ENCODE results near the gene ALDH9A1.
"Not testable (repeated sequence)": the region's sequence is repeated elsewhere in the genome, so short reads cannot be mapped to it uniquely, and the experiment has no call there.

Gene ALDH9A1

DNA sequence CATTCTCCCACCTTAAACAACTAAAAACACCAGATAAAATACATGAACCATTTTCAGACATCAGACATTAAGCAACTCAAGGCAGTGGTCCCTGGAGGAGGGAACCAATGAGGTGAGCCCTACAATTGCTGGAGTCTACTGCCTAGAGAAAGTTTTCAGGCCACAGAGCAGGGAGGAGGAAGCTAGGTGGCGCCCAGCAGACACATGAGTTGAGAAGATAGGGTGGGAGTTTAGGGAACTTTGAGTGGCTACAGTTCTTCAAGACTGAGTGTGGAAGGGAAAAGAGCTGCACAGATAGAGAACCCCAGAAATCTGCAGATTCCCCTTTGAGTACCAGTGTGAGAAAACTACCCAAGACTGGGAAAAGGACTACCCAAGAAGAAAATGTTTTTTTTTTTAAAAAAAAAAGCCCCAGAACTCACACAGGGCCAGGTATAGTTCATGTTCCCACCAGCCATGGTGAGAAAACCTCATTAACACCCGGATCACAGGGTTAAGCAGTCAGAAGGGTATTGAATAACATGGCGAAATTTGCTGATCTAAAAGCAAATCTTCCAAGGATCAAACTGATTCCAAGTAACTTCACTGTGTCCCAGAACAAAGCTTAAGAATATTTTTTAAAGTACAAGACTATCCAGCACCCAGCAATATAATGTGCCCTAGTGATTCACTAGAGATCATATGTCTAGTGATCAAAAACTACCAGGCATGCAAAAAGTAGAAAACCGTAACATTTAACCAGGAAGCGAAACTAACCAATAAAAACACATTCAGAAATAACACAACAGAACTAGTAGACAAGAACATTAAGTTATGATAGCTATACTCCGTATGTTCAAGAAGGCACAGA is 12.0 kb downstream of the ALDH9A1 start:
- no peak for DNase-seq

DNA sequence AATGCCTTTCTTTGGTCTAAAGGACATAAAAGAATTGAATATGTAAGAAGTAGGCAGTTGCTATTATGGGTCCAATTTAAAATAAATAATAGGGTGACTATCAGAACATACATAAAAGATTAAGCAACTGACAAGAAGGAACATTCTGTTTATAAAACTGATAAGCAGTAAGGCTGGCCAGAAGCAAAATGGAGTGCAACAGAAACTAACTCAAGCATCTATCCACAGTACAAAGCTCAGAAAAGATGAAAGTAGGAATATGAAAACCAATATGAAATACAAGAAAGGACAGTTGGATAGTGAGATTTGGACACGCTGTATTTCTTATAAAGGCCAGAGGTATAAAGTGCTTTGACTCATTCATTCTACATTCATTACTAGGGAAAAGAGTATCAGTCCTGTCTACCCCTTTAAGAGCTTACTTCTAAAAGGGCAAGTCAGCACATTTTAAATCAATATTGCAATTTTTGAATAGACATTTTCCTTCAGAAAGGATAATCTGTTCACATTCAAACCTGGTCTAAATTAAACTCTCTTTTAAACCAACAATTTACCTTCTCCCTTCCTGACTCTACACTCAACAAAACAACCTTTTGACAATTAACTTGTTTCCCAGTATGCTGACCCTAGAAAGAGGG is 14.4 kb downstream of the ALDH9A1 start:
- no peak for DNase-seq

DNA sequence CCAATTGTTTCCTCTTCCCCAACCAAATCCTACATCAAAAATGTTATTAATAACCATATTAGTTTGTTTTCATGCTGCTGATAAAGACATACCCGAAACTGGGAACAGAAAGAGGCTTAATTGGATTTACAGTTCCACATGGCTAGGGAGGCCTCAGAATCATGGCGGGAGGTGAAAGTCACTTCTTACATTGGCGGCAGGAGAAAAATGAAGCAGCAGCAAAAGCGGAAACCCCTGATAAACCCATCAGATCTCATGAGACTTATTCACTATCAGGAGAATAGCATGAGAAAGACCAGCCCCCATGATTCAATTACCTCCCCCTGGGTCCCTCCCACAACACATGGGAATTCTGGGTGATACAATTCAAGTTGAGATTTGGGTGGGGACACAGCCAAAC is 17.6 kb downstream of the ALDH9A1 start:
- DNase-seq = not testable (repeated sequence)

DNA sequence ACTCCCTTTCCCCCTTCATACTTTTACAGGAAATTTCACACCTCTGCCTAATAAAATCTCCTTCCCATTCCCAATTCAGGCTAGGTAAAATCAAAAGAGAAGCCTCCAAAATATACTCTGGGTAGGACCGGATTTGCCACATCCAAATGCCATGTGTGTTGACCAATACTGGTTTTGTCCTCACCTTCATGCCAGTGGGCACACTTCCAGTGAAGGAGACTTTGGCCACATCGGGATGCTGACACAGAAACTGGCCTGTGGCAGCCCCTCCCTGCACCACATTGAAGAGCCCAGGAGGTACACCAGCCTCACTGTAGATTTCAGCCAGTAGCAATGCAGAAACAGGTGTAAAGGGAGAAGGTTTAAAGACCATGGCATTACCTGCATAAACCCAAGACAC is 18.1 kb downstream of the ALDH9A1 start:
- no peak for DNase-seq

DNA sequence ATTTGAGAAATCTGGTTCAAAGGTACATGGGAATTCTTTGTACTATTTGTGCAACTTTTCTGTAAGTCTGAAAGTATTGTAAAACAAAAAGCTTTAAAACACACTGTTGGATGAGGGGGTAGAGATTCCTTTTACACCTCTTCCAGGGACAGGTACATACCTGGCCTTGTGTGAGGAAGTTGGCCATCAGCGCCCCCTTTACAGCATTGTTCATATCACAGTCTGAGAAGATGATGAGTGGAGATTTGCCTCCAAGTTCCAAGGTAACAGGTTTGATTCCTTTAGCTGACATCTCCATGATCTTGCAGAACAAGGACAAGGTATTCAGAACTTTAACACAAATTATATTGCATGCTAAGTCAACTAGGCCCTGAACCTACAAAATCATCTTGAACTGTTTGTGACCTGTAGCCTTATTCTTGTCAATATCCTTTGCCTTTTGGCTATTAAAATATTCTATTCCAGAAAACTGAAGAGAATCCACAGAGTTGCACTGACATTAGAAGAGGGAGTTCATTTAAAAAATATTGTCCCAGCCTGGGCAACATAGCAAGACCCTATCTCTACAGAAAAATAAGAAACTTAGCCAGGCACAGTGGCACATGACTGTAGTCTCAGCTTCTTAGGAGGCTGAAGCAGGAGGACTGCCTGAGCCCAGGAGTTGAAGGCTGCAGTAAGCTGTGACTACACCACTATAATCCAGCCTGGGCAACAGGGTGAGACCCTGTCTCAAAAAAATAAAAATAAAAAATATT is 18.9 kb downstream of the ALDH9A1 start:
- no peak for DNase-seq

DNA sequence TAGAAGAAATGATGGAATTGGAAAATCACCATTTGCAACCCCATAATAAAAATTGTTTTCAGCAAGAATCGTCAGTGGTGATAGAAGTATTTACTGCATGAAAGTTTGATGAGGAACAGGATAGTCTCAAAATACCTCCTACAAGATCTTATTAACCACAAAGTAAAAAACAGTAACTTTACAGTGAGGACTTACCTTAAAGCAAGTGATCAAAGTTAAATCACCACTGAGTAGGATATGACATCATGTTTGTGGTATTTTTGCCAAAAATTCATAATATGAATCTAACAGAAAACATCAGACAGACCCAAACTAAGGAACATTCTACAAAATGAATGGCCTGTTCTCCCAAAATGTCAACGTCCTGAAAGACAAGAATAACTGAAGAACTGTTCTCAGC is 19.9 kb downstream of the ALDH9A1 start:
- no peak for DNase-seq

DNA sequence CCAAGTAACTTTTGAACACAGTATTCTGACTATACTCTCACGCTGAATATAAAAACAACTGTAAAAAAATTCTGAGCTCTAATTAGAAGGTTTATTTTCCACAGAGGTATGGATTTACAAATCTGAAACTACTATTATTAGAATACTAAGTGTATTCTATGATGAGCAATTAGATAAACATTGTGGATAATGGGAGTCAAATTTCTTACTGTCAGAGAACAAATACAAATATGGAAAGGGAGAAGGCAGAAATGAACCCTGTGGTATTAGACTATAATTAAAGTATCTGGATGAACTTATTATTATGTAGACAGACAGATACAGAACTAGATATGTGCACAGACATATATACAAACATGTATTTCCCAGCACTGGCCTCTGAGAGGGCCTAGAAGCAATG is 22.6 kb downstream of the ALDH9A1 start:
- DNase-seq = no peak

DNA sequence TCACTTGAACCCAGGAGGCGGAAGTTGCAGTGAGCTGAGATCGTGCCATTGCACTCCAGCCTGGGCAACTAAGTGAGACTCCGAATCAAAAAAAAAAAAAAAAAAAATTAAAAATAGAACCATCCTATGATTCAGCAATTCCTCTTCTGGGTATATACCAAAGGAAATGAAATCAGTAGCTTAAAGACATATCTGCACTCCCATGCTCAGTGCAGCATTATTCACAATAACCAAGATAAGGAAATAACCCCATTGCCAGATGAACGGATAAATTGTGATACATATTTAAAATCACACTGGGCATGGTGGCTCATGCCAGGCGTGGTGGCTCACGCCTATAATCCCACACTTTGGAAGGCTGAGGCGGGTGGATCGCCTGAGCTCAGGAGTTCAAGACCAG is 23.8 kb downstream of the ALDH9A1 start:
- DNase-seq = no peak

DNA sequence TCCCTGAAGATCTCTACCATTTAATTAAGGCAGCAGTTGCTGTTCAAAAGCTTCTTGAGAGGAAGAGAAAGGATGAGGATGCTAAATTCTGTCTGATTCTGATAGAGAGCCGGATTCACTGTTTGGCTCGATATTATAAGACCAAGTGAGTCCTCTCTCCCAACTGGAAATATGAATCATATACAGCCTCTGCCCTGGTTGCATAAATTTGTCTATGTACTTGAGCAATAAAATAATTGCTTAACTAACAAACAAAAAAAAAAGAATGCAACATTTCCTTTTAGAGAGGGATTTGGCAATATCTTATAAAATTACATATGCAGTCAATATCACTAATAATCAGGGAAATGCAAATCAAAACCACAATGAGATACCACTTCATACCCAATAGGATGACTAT is 26.8 kb downstream of the ALDH9A1 start:
- no peak for DNase-seq

DNA sequence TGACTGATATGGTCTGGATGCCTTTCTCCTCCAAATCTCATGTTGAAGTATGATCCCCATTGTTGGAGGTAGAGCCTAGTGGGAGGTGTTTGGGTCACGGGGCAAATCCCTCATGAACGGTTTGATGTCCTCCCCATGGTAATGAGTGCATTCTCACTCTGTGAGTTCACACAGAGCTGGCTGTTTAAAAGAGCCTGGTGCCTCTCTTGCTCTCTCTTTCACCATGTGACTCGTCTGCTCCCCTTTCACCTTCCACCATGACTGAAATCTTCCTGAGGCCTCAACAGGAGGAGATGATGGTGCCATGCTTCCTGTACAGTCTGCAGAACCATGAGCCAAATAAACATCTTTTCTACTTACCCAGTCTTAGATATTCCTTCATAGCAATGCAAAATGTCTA is 30.2 kb downstream of the ALDH9A1 start:
- no peak for DNase-seq

DNA sequence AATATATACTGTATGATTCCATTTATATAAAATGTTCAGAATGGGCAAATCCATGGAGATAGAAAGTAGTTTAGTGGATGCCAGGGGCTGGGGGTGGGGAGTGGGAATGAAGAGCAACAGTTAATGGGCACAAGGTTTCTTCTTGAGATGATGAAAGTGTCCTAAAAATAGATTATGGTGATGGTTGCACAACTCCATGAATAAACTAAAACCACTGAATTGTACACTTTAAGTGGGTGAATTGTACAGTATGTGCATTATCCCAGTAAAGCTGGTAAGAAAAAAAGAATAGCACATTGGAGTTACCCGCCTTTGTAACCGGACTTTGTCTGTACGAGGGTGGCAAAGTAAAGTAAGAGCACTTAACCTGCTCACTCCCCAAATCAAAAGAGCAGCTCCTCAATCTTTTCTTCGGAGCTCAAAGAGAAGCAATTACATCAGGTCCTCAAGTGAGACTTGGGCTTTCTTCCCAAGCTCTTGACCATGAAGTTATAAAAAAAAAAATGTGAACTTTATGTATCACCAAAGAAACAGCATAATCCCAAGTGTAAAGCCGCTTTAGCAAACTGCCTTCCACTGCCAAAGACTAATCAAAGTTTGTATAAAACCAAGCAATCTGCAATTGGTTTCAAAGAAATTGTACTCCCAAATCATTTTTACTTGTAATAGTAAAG is 32.1 kb downstream of the ALDH9A1 start:
- DNase-seq = no peak

DNA sequence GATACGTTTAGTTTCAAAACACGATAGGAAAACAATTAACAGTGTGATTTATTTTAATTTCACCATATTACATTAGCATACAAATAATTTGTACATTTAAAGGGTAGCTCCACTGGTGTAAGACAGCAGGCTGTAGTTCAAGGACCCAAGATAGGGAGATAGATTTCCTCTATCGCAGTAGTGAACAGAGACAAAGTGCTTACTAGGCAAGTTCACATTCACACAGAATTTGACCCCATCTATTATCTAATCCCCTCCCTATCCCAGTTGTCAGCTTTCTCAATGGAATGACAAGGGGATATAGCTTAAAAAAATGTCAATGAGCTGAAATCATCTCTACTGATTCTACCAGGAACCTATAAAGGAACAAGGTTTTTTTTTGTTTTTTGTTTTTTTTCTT is 36.2 kb downstream of the ALDH9A1 start:
- DNase-seq = no peak

DNA sequence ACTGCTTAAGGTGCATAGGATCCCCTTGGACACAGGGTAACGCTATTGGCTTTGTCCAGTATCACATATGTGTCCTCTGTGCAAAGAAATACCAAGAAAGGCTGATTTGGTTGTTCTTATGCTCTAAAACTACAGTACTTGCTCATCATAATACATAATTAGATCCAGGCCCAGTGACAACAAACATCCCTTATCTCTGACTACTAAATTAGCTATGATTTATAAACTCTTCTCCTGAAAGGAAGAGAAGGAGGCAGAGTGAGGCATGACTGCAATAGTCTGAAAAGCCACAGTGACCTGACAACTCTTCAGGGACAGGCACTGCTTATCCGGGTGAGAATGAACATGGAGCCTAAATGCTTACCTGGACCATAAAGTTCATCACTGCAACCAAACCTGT is 36.7 kb downstream of the ALDH9A1 start:
- no peak for DNase-seq

DNA sequence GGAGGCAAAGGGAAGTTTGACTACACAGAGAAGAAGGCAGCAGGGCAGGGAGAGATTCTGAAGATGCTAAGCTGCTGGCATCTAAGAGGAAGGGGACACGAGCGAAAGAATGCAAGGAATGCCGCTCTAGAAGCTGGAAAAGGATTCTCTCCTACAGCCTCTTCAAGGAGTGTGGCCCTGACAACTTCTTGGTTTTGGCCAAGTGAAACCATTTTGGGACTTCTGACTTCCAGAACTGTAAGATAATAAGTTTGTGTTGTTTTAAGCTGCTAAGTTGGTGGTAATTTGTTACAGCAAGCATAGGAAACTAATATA is 38.8 kb downstream of the ALDH9A1 start:
- no peak for DNase-seq

DNA sequence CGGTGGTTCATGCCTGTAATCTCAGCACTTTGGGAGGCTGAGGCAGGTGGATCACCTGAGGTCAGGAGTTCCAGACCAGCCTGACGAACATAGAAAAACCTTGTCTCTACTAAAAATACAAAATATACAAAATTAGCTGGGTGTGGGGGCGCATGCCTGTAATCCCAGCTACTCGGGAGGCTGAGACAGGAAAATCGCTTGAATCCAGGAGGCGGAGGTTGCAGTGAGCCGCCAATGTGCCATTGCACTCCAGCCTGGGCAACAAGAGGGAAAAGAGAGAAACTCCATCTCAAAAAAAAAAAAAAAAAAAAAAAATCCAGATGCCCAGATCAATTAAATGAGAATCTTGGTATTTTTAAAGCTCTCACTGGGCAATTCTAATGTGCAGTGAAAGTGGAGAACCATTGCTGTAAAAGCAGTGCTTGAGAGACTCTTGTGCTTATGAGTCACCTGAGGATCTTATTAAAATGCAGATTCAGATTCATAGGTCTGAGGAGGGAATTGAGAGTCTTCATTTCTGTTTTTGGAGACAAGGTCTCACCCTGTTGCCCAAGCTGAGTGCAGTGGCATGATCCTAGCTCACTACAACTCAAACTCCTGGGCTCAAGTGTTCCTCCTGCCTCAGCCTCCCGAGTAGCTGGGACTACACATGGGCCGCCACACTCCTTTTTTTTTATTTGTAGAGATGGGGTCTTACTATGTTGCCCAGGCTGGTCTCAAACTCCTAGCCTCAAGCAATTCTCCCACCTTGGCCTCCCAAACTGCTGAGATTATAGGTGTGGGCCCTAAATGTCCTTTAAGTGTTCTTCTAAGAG is 39.4 kb downstream of the ALDH9A1 start:
- DNase-seq = not testable (repeated sequence)

DNA sequence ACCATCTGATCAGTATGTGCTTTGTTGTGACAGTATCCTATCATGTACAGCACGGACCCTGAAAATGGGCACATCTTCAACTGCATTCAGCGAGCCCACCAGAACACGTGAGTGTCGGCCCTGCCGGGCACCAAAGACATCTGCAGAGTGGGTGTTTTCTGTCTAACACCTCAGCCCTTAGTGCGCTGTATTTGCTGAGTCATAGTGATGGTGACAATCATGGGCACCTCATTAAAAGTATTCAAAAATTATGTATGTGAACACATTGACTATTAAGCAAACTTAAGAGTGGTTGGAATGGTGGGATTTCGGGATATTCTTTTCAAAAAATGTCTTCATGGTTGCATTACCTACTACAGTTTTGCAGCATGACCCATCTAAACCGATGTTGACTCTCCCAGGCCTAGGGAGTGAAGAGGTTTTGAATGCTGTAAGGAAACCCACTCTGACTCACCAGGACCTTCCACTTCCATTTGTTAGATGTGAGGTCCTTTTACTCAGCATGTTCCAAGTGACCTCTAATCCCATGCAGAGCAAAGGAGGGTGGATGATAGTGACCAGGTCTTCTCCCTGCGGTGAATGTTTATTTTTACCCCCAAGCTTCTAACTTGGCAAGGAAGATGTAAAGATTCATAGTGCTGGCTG is 47.3 kb downstream of the ALDH9A1 start:
- DNase-seq = no peak

DNA sequence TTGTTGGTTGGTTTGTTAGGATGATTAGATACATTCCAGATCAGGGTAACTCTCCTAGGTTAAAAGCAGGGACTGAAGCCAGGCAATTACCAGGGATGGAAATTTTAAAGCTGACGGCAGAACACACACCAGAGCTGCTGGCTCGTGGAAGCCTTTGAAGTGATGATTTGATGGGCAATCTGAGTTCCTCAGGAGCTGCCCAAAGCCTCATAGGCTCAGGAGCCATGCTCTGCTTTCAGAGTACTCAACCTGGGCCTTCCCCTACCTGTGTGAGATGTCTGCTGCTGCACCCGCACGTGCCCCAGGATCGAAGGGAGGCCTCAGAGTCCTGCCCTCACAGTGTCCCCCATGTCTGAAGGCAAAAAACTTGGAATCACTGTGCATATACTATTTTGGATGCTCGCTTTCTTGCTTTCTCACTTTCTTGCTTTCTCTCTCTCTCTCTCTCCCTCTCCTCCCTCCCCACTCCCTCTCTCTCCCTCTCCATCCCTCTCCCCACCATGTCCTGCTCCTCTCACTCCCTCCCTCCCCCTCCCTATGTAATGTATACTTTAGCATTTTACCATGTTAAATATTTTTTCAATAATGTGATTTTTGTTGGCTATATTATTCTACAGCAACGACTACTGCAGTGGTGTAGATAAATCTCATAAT is 49.3 kb downstream of the ALDH9A1 start:
- DNase-seq = no peak

DNA sequence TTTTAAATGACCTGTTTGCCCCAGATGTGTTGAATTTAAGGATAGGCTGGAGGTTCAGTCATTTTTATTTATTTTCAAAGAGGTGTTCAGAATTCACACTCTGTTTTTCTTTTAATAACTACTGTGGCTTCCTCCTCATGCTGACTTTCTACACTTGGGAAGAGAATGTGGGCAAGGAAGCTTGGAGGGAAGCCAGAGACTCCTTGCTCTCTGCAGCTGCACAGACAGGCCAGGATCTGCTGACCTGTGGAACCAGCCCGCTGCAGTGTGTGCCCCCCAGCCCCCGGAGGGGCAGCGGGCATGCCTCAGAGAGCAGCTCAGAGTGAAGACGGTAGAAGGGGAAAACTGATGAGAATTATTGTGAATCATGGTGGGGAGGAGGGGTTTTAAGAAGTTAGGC is 50.4 kb downstream of the ALDH9A1 start:
- DNase-seq = no peak

DNA sequence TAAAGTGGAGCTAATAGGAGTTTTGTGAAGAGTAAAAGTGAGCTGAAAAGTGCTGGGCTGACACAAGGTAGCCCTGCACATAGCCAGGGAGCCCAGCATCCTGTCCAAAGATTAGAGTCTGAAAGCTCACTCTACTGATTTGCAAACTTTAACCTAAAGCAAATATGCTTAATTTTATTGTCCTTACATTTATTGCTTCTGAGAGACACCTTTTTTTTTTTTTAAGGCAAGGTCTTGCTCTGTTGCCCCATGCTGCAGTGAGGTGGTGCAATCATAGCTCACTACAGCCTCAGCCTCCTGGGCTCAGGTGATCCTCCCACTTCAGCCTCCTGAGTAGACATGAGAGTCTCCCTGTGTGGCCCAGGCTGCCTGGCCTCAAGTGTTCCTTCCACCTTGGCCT is 50.8 kb downstream of the ALDH9A1 start:
- no peak for DNase-seq

DNA sequence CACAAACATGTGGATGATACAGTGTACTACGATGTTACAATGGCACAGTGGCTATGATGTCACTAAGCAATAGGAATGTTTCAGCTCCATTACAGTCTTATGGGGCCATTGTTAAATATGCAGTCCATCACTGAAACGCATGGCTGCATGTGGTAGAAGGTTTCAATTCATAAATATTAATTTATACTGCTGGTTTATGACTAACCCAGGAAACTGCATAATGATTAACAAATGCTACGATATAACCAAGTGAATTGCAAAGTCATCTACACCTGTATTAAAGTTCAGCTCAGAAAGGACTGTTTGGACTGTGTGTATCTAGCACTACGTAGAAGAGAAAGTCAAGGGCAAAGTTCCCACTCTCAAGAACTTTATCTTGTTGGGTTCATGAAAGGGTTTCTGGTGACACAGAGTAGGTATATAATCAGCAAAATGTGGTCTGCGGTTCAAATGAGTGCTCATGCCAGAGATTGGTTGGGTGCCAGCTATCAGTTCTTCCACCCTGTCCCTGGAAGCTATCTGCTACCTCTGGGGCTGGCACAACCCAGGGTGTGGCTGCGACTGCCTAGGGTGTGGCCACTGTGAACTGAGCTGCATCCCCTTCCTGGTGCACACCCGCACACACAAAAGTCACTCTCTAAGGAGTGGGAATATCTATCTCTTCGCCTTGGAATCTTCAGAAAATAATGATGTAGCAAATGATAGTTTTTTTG is 52.6 kb downstream of the ALDH9A1 start:
- no peak for DNase-seq
